Thyroid gland (tissue), 4 donors: ENCODE results near the gene TJAP1.

ENCODE experiments used
- POLR2A ChIP-seq, 2 donors: fragments of 450-650 bp; IDR thresholded peaks; one replicate each; pipeline ENCODE4 v1.6.1; 2017; ENCODE audit warnings: antibody characterized with exemption in 2 of 2, mild to moderate bottlenecking in 2 of 2, moderate library complexity in 1 of 2
- TF ChIP-seq, protein P1 (sequence below), 6 experiments: fragments of 200-600 bp in 3 of 6; fragments of 450-650 bp in 3 of 6; sonication (generic) in 3 of 6; IDR thresholded peaks; one replicate each; pipeline ENCODE4 v1.5.1; 2016 to 2019; ENCODE audit warnings: antibody characterized with exemption in 6 of 6, mild to moderate bottlenecking in 2 of 6, inconsistent platforms in 1 of 6, moderate library complexity in 1 of 6

DNA sequence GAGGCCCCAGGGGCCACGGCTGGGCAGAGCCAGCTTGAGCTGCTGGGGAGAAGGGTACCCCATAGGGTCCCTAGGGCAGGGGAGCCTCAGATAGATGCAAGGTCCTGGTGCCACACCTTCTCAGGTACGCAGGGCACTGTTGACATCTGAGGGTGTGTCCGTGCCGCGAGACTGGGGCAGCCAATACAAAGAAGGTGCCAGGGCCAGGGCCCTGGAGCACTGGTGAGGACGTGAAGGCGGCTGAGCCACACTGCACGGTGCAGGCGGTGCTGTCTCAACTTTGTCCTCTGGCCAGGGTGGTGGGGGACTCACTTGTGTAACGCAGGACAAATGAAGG lies 33.4 kb downstream of the TJAP1 start:
- TF ChIP-seq, protein P1, sequence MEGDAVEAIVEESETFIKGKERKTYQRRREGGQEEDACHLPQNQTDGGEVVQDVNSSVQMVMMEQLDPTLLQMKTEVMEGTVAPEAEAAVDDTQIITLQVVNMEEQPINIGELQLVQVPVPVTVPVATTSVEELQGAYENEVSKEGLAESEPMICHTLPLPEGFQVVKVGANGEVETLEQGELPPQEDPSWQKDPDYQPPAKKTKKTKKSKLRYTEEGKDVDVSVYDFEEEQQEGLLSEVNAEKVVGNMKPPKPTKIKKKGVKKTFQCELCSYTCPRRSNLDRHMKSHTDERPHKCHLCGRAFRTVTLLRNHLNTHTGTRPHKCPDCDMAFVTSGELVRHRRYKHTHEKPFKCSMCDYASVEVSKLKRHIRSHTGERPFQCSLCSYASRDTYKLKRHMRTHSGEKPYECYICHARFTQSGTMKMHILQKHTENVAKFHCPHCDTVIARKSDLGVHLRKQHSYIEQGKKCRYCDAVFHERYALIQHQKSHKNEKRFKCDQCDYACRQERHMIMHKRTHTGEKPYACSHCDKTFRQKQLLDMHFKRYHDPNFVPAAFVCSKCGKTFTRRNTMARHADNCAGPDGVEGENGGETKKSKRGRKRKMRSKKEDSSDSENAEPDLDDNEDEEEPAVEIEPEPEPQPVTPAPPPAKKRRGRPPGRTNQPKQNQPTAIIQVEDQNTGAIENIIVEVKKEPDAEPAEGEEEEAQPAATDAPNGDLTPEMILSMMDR (IDR thresholded peaks at IDR 0.05) = no peak
- TF ChIP-seq POLR2A (IDR thresholded peaks at IDR 0.05) = no peak
